A673 (cell line): Measurements from ENCODE around the gene ERICH6B. TPM values are rescaled to one million over a fixed set of nuclear protein-coding genes. Genes with fewer than 3 reads are reported as not detected.

Experiments
- BruUV-seq: library from RNA; stranded (reverse); fragments of 400-500 nt; replicated peaks from 2 replicates; lab custom pipeline; 2021; lab: Mats Ljungman, UMichigan
- CTCF ChIA-PET: fragments of 300-600 bp; sonication (Branson Sonifier 250); formaldehyde crosslinking; loops from one replicate; lab custom pipeline; 2022; ENCODE audit warnings: antibody characterized with exemption; lab: Charles Lee
- POLR2A ChIA-PET: fragments of 300-600 bp; sonication (Branson Sonifier 250); formaldehyde crosslinking; loops from one replicate; lab custom pipeline; 2022; ENCODE audit warnings: antibody characterized with exemption; ENCODE audit not compliant: low non-redundant PET; lab: Charles Lee
- DNase-seq: peaks from one replicate; pipeline ENCODE4 v3.0.0-alpha.2; 2015; ENCODE audit warnings: low spot score
- H3K27ac ChIP-seq: fragments of 200-600 bp; sonication (generic); 2 replicates; pipeline ENCODE4 v1.5.1; 2016; ENCODE audit warnings: mixed run types, low read depth, mild to moderate bottlenecking, mixed read lengths, antibody characterized with exemption, low read length; ENCODE audit not compliant: poor library complexity, severe bottlenecking
- H3K27me3 ChIP-seq: fragments of 200-600 bp; sonication (generic); replicated peaks from 2 replicates; pipeline ENCODE4 v1.6.1; 2017; ENCODE audit warnings: mixed run types, low read depth, mild to moderate bottlenecking, mixed read lengths, antibody characterized with exemption, low read length; ENCODE audit not compliant: insufficient read depth, poor library complexity
- H3K36me3 ChIP-seq: fragments of 200-600 bp; sonication (generic); 2 replicates; pipeline ENCODE4 v1.6.1; 2016; ENCODE audit warnings: mixed run types, mild to moderate bottlenecking, mixed read lengths, antibody characterized with exemption, low read length; ENCODE audit not compliant: insufficient read depth, poor library complexity, severe bottlenecking
- H3K4me1 ChIP-seq: fragments of 200-600 bp; sonication (generic); 2 replicates; pipeline ENCODE4 v1.6.1; 2017; ENCODE audit warnings: mixed run types, mild to moderate bottlenecking, mixed read lengths, antibody characterized with exemption, low read length; ENCODE audit not compliant: insufficient read depth, poor library complexity, severe bottlenecking
- H3K4me3 ChIP-seq: fragments of 200-600 bp; sonication (generic); 2 replicates; pipeline ENCODE4 v1.5.1; 2016; ENCODE audit warnings: low read depth, mixed run types, mild to moderate bottlenecking, mixed read lengths, low read length; ENCODE audit not compliant: poor library complexity, severe bottlenecking
- H3K9me3 ChIP-seq: fragments of 200-600 bp; sonication (generic); 2 replicates; pipeline ENCODE4 v1.6.1; 2016; ENCODE audit warnings: mixed run types, low read depth, mild to moderate bottlenecking, mixed read lengths, antibody characterized with exemption, low read length; ENCODE audit not compliant: poor library complexity, severe bottlenecking
- EZH2 ChIP-seq: fragments of 200-600 bp; sonication (generic); IDR thresholded peaks from 2 replicates; pipeline ENCODE4 v1.6.1; 2017; ENCODE audit warnings: borderline replicate concordance, low read depth, mild to moderate bottlenecking, mixed read lengths, antibody characterized with exemption, low read length; ENCODE audit not compliant: poor library complexity, severe bottlenecking
- intact Hi-C: fragments of 100-400 bp; cut with micrococcal nuclease; formaldehyde crosslinking; loops from one replicate; pipeline ENCODE4 v1.10.0; 2022; ENCODE audit not compliant: unreplicated experiment
- total RNA-seq: library from RNA; stranded (reverse); gene quantifications from 2 replicates; pipeline ENCODE4 v1.2.3, GENCODE V29; 2021
- TF ChIP-seq, protein P1 (sequence below): fragments of 300-800, 200-600 bp; sonication (generic); conservative IDR thresholded peaks from 2 replicates; pipeline ENCODE4 v1.5.1; 2017; ENCODE audit warnings: low read depth, mild to moderate bottlenecking, antibody characterized with exemption, low read length, moderate library complexity, mixed read lengths

ERICH6B gene
- total RNA-seq, 1 experiment from 2014 or later, result not detected

DNA sequence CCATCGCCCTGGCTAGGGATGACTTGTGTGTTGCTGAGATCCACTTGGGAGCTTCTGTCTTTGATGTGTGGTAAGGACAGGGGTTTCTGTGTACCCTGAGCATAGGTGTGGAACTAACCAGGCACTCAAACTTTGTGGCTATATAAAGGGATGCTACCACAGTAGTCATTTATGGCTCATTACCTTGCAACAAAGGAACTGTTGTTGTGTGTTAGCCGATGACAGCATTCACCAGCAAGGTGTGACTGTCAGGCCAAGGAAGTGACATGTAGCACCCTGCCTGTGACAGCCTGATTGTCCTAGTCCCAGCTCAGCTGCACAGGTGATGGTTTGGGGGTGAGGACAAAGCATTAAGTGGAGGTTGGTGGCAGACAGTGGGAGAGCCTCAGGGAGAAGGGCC is 77.2 kb downstream of the ERICH6B start:
- ChIA-PET CTCF (no interaction called here), POLR2A (no interaction called here)
- H3K4me1 ChIP-seq, result no peaks in the 10 kb centered on the region
- no peaks in the 10 kb centered on the region for H3K9me3 ChIP-seq
- DNase-seq, result no peak
- H3K27ac ChIP-seq, result no peak overlapping the region
- H3K27me3 ChIP-seq, result no peaks in the 10 kb centered on the region
- intact Hi-C loops, result no loop called here
- no peak overlapping the region for H3K4me3 ChIP-seq
- TF ChIP-seq, protein P1, sequence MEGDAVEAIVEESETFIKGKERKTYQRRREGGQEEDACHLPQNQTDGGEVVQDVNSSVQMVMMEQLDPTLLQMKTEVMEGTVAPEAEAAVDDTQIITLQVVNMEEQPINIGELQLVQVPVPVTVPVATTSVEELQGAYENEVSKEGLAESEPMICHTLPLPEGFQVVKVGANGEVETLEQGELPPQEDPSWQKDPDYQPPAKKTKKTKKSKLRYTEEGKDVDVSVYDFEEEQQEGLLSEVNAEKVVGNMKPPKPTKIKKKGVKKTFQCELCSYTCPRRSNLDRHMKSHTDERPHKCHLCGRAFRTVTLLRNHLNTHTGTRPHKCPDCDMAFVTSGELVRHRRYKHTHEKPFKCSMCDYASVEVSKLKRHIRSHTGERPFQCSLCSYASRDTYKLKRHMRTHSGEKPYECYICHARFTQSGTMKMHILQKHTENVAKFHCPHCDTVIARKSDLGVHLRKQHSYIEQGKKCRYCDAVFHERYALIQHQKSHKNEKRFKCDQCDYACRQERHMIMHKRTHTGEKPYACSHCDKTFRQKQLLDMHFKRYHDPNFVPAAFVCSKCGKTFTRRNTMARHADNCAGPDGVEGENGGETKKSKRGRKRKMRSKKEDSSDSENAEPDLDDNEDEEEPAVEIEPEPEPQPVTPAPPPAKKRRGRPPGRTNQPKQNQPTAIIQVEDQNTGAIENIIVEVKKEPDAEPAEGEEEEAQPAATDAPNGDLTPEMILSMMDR, result no peak
- TF ChIP-seq EZH2, result no peak
- H3K36me3 ChIP-seq, result peaks cover 12% of the 10 kb centered on the region
- BruUV-seq, result no TSS peak

- Histone ChIP-seq H3K36me3 (peaks cover 12% of the 10 kb centered on the region), H3K27ac (no peak overlapping the region), H3K9me3 (no peaks in the 10 kb centered on the region), H3K4me3 (no peak overlapping the region), H3K27me3 (no peaks in the 10 kb centered on the region), H3K4me1 (no peaks in the 10 kb centered on the region)
- ChIA-PET CTCF (no interaction called here), POLR2A (no interaction called here)
- intact Hi-C loops, result no loop called here
- TF ChIP-seq, protein P1, result no peak
- no peak for TF ChIP-seq EZH2
- BruUV-seq, result no TSS peak
- no peak for DNase-seq
Measured at GRCh38 chr13:45537516-45537915, 78.0 kb downstream of the ERICH6B start.

DNA sequence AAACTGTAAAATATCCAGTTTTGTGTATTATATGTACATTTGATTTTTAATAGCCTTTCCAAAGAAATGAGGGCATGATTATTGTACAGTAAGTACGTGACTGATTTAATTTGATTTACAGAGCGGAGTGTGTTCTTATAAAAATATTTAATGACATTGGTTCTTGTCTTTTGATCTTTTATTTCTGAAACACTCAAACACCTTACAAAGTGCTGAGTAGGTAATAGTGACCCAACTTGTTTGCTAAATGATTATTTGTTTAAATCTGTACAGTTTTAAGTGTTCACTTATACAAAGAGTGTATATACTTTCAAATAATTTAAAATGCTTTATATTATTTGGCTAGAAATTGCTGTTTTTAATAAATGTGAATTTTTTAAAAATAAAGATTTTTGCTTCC is 79.3 kb downstream of the ERICH6B start:
- Histone ChIP-seq H3K27me3 (no peaks in the 10 kb centered on the region), H3K36me3 (peaks cover 12% of the 10 kb centered on the region), H3K9me3 (no peaks in the 10 kb centered on the region), H3K4me3 (no peak overlapping the region), H3K27ac (no peak overlapping the region), H3K4me1 (no peaks in the 10 kb centered on the region)
- CTCF ChIA-PET, result no interaction called here
- no peak for TF ChIP-seq EZH2
- TF ChIP-seq, protein P1, result no peak
- BruUV-seq, result no TSS peak
- no peak for DNase-seq
- intact Hi-C loops, result no loop called here
- POLR2A ChIA-PET, result no interaction called here
